ENCODE data around the gene PRKAG3.
A peak's percentile ranks its signal among the peaks of the same experiment; 100 is the strongest.

The PRKAG3 gene

DNA sequence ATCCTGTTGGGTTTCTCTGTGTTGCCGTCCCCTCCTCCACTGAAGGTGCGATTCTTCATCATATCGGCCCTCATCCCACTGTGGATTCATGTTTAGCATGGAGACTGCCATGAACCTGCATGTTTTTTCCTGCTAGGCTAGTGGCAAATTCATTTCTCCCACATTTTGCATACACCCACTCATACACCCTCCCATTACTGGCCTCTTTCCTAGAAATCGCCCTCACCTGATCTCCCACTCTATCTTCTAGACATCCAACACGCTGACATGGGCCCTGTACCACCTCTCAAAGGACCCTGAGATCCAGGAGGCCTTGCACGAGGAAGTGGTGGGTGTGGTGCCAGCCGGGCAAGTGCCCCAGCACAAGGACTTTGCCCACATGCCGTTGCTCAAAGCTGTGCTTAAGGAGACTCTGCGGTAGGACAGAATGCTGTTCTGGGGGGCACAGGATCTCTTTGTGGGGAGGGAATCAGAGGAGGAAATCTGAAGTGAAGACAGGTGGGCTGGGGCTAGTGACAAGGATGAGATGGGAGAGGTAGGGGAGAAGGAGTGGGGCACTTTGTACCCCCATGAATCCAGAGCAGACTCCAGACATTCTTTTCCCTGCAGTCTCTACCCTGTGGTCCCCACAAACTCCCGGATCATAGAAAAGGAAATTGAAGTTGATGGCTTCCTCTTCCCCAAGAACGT lies 17.7 kb downstream of the PRKAG3 start:
- no peak for DNase-seq

DNA sequence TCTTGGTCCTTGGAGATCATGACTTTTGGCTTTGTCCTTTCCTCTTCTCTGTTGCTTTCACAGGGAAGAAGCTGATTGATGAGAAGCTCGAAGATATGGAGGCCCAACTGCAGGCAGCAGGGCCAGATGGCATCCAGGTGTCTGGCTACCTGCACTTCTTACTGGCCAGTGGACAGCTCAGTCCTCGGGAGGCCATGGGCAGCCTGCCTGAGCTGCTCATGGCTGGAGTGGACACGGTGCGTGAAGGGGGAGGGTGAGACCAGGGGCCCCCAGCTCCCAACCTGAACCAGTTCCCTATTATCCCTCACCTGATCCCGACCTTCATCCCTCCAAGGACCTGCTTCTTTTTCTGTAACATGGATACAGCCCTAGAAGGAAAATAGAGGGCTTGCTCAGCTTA lies 18.7 kb downstream of the PRKAG3 start:
- DNase-seq, result no peak

DNA sequence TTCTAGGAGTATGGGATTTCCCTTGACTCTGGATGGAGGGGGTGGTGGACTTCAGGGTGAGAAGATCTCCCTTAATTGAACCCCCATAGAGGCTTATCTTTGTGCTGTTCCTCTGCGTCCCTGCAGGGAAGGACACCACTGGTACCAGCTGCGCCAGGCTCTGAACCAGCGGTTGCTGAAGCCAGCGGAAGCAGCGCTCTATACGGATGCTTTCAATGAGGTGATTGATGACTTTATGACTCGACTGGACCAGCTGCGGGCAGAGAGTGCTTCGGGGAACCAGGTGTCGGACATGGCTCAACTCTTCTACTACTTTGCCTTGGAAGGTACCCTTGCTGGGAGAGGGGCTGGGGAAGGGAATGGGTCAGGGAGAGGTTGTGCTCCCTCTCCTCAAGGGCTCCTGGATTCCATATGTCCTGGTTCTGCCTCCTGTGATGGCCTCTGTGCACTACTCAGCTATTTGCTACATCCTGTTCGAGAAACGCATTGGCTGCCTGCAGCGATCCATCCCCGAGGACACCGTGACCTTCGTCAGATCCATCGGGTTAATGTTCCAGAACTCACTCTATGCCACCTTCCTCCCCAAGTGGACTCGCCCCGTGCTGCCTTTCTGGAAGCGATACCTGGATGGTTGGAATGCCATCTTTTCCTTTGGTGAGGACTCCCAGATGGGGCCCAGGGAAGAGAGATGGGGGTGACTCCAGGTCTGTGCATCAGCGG lies 19.3 kb downstream of the PRKAG3 start:
- no peak for DNase-seq

DNA sequence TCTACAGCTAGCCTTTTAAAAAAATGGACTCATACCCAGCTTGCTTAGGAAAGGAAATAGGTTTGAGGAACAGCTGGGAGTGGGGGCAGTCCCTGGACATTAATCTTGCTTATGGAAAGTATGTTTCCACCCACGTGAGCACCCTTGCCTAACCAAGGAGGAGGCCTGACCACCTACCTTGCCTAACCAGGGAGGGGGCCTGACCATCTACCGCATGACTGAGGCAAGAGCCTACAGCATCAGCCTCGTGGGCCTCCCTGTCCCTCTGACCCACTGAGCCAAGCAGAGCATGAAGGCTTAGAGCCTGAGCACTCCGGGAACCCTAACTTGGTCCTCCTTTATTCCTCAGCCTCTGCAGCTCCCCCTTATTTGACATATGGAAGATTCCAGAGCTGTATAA lies 20.2 kb downstream of the PRKAG3 start:
- peak; percentile 21 for DNase-seq

DNA sequence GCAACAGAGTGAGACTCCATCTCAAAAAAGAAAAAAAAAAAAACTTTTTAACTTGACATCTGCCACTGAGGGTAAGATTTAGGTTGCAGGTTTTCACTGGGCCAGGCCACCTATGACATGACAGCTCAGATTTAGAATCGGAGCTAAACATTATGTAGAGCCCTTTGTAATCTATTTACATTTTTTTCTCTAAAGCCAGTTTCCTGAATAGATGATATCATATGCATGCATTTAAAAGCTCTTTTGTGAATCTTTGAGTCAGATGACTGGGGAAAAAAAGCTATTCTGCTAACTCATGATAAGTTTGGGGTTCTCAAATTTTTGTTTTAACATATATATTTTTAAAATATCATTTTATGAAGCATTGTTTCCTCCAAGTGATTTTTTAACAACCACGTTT lies 21.3 kb downstream of the PRKAG3 start:
- no peak for DNase-seq

DNA sequence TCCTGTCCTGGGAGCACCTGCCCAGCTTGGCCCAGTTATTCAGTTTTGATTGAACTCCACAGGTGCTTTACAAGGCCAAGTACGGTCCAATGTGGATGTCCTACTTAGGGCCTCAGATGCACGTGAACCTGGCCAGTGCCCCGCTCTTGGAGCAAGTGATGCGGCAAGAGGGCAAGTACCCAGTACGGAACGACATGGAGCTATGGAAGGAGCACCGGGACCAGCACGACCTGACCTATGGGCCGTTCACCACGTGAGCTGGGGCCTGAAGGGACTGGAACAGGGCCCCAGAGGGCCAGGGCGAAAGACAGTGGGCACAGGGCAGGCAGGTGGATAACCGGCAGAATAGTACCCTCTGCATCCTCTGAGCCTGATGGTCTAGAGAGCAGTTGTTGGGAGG lies 22.1 kb downstream of the PRKAG3 start:
- no peak for DNase-seq

DNA sequence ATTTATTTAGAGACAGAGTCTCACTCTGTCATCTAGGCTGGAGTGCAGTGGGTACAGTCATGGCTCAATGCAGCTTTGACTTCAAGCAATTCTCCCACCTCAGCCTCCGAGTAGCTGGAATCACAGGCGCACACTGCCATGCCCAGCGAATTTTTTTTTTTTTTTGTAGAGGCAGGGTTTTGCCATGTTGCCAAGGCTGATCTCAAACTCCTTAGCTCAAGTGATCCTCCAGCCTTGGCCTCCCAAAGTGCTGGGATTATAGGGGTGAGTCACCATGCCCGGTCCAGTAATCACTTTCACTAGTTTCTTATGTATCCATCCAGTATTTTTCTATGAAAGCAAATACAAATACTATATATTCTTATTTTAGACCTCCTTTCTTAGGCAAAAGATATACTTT lies 24.0 kb downstream of the PRKAG3 start:
- no peak for DNase-seq

DNA sequence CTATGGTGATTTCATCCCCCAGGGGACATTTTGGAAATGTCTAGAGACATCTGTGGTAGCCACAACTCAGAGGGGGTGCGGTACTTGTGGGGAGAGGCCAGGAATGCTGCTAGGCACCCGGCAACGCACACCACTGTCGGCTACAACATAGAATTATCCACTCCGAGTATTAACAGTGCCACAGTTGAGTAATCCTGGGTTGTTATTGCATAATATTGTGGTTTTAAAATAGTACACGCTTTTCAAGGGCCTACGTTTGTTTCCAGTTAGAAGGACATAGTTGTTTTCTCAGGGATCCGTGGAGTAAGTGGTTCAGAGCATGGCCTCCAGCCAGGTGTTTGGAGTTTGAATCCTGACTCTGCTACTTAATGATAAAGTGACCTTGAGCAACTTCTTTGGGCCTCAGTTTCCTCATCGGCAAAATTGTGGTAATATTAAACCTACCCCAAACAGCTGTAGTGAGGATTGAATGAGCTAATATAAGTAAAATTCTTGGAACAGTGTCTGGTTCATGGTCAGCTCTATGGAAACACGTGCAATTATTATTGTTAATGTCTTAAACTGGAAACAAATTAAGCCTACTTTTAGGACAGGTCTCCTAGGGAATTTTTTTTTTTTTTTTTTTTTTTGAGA lies 25.1 kb downstream of the PRKAG3 start:
- DNase-seq, result peak; percentile 100

DNA sequence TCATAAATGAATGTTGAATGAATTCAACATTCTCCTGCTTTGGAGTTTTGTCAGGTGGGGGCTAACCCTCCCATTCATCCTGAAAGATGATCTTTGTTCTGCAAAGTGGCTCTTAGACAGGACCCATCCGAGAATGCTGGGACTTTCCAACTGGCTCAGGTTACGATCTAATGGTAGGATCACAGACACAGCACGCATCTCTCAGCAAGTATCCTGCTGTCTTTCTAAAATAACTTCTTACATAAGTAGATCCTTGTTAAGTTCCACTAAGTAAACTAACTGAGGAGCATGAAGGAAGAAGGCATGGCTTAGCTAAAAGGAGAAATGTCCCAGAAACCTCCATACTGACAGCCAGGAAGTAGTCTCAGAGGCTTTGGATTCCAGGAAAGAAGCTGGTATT lies 26.0 kb downstream of the PRKAG3 start:
- peak; percentile 62 for DNase-seq

DNA sequence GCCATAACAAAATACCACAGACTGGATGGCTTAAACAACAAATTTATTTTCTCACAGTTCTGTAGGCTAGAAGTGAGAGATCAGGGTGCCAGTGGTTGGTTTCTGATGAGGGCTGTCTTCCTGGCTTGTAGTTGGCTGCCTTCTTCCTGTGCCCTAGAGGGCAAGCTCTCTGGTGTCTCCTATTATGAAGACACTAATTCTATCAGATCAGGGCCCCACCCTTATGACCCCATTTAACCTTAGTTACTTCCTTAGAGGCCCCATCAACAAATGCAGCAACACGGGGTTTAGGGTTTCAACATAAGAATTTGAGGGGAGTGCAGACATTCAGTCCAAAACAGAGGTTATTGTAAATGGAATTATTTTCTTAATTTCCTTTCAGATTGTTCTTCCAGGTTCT lies 26.8 kb downstream of the PRKAG3 start:
- no peak for DNase-seq

DNA sequence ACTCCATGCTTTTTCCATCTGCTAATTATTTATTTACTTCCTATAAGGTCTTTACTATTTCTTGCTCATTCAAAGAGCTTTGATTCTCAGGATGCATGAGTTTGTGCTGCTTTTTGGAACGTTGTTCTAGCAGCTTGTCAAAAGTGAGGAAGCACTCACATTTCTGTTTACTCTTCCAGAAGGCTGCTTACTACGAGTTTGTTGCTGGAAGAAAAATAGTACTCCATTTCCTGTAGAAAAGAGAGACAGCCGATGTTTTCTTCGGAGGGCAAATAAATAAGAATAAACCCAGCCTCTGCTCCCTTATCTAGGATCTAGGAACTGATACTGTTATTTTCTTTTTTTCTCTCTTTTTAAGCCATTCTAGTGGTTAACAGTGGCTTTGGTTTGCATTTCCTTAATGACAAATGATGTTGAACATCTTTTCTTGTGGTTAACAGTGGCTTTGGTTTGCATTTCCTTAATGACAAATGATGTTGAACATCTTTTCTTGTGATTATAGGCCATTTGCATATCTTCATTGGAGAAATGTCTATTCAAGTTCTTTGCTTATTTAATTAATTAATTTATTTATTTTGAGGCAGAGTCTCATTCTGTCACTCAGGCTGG lies 29.1 kb downstream of the PRKAG3 start:
- DNase-seq, result no peak

DNA sequence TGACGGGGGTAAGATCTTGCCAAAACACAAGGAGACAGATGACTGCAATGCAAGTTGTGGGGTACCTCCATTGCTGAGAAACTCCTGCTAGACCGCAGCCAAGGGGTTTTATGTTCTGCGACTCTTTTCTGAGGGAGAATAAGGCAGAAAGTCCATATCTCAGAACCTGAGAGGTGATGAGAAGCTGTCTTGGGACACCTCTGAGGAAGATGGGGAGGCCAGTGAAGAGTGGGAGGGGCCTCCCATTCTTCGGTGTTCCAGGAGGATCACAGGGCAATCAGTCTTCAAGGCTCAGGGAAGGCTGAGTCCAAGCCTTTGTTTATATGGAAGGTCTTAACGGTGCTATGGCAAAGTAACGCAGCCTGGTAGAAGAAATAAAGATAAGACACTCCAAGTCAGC lies 31.6 kb downstream of the PRKAG3 start:
- no peak for DNase-seq

DNA sequence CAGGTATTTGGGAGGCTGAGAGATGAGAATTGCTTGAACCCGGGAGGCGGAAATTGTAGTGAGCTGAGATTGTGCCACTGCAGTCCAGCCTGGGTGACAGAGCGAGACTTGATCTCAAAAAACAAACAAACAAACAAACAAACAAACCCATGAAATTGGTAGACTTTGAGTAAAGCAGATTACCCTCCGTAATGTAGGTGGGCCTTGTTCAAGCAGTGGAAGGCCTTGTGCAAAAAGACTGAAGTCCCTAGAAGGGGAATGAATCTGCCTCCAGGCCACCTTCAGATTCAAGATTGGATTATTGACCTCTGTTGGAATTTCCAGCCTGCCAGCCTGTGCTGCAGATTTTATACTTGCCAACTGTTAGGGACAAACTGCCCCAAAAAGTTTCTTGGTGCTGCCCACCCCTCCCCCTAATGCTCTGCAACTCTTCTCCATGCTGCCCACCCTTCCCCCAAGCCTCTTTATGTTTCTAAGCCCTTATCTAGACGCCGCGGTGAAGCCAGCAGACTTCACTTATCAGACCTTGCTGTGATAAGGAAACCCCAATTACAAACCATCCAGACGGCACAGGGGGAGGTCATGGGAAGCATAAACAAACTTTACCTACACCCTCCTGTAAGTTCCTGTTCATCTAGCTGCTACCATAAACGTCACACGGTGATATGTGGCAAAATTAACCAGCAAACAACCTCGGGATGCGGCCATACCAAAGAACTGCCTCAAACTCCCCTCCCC lies 32.7 kb downstream of the PRKAG3 start:
- no peak for DNase-seq

DNA sequence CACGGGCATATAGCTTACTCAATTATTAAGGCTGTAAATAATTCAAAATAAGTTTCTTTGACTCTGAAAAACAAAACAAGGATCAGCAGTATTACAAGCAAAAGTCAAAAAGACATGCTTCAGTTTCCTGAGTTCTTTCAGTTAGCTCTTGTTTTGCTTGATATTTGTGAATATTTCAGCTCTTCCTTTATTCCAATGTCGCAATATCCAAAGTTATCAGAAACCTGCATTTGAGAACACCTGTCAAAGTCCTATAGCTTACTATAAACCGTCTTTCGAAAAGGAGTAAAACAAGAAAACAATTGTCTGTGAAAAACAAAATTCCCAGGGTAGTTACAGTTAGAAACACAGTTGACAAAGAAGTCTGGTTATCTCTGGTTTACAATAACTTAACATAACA lies 34.9 kb downstream of the PRKAG3 start:
- no peak for DNase-seq

DNA sequence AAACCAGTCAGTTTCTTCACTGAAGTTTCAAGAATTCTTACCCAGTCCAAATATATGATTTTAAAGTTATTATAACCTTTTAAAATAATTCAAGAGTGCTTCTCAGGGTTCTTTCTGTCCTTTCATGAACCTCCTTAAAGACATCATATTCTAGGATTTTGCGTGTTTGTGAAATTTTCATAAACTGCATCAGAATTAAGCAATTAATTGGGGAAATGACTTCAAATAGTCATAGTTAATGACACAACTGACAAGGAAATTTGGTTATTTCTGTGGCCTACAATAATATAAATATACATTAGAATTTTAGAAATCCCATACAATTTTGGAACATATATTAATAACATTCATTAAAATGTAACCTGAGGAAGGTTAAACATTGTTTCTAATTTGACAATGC lies 39.2 kb downstream of the PRKAG3 start:
- no peak for DNase-seq

DNA sequence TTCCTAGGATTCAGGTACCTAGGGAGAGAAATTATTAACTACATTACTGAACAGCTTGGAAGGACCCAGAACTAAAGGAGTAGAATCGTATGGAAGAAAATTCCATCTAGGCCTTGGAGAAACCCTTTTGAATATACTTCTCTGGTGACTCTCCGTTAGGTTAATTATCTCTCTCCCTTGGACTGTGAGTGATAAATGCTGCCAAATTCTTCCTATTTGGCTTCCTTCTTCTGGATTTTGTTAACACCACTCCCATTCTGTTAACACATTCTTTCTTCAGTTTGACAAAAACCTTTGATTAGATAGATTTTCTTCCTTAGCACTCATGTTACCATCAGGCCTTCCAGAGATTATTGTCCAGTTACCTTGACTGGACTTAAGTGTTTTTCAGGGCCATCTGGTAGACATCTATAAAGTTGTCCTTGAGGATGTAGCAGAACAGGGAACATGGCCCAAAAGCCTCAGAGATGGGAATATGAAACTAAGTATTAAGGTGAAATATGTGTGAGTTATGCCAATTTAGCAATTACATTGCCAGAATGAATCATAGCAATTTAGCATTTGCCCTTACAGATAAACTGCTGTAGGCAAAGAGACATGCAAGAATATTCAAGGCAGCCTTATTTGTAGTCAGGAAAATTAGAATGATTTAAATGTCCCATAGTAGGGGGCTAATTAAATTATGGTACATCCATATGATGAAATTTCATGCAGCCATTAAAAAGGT lies 42.9 kb downstream of the PRKAG3 start:
- no peak for DNase-seq

DNA sequence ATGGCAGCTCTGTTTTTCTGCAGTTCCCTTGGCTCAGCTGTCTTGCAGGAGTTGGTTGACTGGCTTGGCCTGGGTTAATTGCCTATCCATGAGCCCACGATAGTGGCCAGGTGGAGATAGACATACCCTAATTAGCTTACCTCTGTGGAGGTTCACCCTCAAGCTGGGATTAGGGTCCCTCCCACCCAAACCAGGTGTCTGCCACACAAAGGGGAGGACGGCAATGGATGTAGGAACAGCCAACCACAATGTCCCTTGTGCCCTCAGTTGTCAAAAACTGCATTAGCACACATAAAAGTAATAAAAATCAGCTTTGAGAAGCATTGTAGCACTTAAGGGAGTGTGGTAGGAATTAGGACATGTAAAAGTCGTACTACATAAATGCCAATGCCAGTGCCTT lies 45.5 kb downstream of the PRKAG3 start:
- DNase-seq, result no peak

DNA sequence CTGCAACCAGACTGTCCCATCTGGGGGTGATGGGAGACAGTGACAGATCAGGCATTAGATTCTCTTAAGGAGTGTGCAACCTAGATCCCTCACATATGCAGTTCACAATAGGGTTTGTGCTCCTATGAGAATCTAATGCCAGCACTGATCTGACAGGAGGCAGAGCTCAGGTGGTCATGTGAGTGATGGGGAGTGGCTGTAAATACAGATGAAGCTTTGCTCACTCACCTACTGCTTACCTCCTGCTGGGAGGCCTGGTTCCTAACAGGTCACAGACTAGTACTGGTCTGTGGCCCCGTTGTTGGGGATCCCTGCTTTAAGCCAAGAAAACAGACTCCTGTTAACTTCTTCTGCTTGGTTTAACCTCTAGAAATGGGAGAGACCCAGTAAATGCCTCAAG lies 46.5 kb downstream of the PRKAG3 start:
- no peak for DNase-seq

DNA sequence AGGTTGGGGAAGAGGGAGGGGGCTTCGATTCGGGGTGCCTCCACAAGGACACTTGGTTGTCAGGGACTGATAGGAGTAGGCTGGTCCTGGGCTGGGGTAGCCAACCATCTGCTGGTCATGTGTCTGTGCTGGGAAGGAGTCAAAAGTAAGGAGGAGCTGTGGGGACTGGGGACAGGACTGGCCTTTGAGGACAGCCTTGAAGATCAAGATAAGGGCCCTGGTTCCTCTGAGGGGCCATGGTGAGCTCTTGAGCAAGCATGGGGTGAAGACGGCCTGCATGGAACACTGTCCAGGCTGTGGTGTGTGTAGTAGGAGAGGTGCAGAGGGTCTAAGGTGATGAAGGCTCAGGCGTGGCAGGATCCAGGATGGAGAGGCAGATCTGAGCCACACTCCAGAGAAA lies 47.9 kb downstream of the PRKAG3 start:
- DNase-seq, result no peak

DNA sequence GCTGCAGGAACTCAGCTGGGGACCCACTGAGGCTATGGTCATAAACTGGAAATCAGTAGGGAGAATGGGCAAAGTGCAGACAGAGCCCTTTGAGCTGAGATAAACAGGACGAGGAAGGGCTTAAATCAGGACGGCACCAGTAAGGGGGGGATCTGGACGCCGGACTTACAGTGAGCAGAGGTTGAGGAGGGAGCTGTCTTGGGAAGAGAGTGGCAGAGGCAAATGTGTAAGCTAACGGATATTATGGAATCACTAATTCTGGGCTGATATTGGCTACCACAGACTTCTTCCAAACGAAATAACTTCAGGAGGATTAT lies 49.1 kb downstream of the PRKAG3 start:
- DNase-seq, result no peak

DNA sequence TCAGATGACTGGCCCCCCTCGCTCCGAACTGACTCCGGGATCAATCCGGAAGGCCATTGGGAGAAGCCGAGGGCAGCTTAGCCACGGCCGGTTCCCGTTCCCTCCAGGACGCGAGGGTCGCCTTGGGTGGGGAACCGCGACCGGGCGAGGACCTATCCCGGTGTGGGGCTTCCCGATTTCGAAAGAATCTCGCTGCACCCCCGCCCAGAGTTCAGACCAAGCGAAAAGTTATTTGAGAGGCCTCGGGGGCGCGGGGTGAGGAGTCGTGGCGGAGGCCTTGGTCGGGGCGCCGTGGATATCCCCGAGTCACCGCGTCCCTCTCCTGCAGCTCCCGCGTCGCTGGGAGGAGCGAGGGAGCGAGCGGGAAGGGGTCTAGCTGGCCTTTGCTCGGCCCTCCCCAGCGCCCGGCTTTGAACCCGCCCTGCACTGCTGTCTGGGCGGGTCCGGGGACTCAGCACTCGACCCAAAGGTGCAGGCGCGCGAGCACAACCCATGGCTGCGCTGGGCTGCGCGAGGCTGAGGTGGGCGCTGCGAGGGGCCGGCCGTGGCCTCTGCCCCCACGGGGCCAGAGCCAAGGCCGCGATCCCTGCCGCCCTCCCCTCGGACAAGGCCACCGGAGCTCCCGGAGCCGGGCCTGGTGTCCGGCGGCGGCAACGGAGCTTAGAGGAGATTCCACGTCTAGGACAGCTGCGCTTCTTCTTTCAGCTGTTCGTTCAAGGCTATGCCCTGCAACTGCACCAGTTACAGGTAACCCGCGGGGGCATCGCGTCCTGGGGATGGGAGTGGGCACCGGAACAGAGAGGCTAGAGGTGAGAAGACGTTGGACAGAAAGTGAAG lies 49.7 kb downstream of the PRKAG3 start, which contains the start of gene CYP27A1:
TSS of gene CYP27A1 (plus strand) at position 457 of the 837 bp plus-strand sequence. CDS start at position 493, 36 bp downstream.
- peak; percentile 31 for DNase-seq

Measured in fibroblast of skin of abdomen (primary cell).